Osteoblast (primary cell): ENCODE measurements around the gene RALBP1. TPM values are rescaled to one million over a fixed set of nuclear protein-coding genes. Genes with fewer than 3 reads are reported as not detected.

ENCODE experiments used
- DNase-seq: peaks from one replicate; pipeline ENCODE4 v3.0.0; 2011; ENCODE audit warnings: low spot score, mixed read lengths; ENCODE audit not compliant: insufficient read length; ENCODE audit errors: missing footprints
- H2AFZ ChIP-seq: 2 replicates; pipeline ENCODE4 v1.6.0; 2011; ENCODE audit warnings: mild to moderate bottlenecking, low read length
- H3K27ac ChIP-seq: 2 replicates; pipeline ENCODE4 v1.5.1; 2011; ENCODE audit warnings: mild to moderate bottlenecking, low read depth, low read length, moderate library complexity
- H3K27me3 ChIP-seq: 2 replicates; pipeline ENCODE4 v1.6.0; 2012; ENCODE audit warnings: mild to moderate bottlenecking, control low read depth, inconsistent platforms, low read length, moderate library complexity; ENCODE audit not compliant: insufficient read depth
- H3K36me3 ChIP-seq: 2 replicates; pipeline ENCODE4 v1.5.1; 2011; ENCODE audit warnings: mild to moderate bottlenecking, low read length, control low read depth, moderate library complexity; ENCODE audit not compliant: insufficient read depth
- H3K4me1 ChIP-seq: 2 replicates; pipeline ENCODE4 v1.5.1; 2011; ENCODE audit warnings: mild to moderate bottlenecking, low read length, control low read depth, moderate library complexity; ENCODE audit not compliant: insufficient read depth
- H3K4me2 ChIP-seq: 2 replicates; pipeline ENCODE4 v1.6.0; 2011; ENCODE audit warnings: mild to moderate bottlenecking, low read length; ENCODE audit not compliant: insufficient read depth
- H3K4me3 ChIP-seq: fragments of 200-600 bp; sonication (generic); 3 replicates; pipeline ENCODE4 v1.5.1; 2012; ENCODE audit warnings: mild to moderate bottlenecking, low read length, inconsistent platforms; ENCODE audit not compliant: insufficient read depth
- H3K79me2 ChIP-seq: 2 replicates; pipeline ENCODE4 v1.6.0; 2012; ENCODE audit warnings: mild to moderate bottlenecking, low read length, control low read depth, inconsistent platforms; ENCODE audit not compliant: insufficient read depth
- H3K9me3 ChIP-seq: 2 replicates; pipeline ENCODE4 v1.5.1; 2011; ENCODE audit warnings: low read depth, low read length, control low read depth
- H4K20me1 ChIP-seq: 2 replicates; pipeline ENCODE4 v1.6.0; 2012; ENCODE audit warnings: mild to moderate bottlenecking, low read length, control low read depth; ENCODE audit not compliant: insufficient read depth
- CTCF ChIP-seq: IDR thresholded peaks from 2 replicates; pipeline ENCODE4 v1.5.1; 2011; ENCODE audit warnings: mild to moderate bottlenecking, low read depth, low read length, moderate library complexity; ENCODE audit errors: extremely low read depth
- total RNA-seq: library from RNA; depleted of rRNA; stranded (reverse); fragments of >200 nt; gene quantifications from 2 replicates; pipeline ENCODE4 v1.2.3, GENCODE V29; 2012

The RALBP1 gene
- total RNA-seq, 1 donor: 90.8 TPM

DNA sequence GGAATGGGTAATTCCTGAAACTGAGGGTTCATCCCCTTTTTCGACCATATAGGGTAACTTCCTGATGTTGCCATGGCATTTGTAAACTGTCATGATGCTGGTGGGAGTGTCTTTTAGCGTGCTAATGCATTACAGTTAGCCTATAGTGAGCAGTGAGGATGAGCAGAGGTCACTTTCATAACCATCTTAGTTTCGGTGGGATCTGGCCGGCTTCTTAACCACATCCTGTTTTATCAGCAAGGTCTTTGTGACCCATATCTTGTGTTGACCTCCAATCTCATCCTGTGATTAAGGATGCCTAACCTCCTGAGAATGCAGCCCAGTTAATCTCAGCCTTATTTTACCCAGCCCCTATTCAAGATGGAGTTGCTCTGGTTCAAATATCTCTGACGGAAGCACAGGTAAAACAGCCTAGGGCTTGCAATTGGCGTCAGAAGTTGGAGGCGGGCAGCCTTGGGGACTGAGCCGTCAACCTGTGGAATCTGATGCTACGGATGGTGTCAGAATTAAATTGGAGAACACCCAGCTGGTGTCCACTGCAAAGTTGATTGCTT is 19.5 kb downstream of the RALBP1 start:
- H4K20me1 ChIP-seq: peaks cover 16% of the 10 kb centered on the region
- H3K27ac ChIP-seq: no peak overlapping the region
- peaks cover 83% of the 10 kb centered on the region for H3K79me2 ChIP-seq
- H3K4me1 ChIP-seq: peaks cover 4% of the 10 kb centered on the region
- H3K4me2 ChIP-seq: no peak overlapping the region
- no peaks in the 10 kb centered on the region for H3K9me3 ChIP-seq
- H3K4me3 ChIP-seq: no peak overlapping the region
- no peaks in the 10 kb centered on the region for H3K27me3 ChIP-seq
- no peak overlapping the region for H2AFZ ChIP-seq
- no peaks in the 10 kb centered on the region for H3K36me3 ChIP-seq
- TF ChIP-seq CTCF: no peak
- no peak for DNase-seq

DNA sequence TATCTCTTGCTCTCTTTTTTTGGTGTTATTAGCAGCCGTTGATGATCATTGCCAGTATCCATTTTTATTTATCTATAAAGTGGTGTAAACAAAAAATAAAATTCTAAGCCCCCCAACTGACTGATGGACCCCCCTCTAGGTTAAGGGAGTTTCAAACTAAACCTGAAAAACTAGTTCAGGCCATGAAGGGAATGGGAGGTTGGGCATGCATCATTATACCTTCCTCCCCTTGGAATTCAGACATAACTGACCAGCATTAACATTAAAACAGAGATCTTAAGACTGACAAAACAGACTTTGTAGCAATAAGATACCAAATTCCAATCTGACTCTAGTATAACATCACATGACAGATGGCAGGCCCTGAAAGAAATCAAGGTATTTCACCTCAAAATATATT is 20.2 kb downstream of the RALBP1 start:
- H3K27me3 ChIP-seq: no peaks in the 10 kb centered on the region

DNA sequence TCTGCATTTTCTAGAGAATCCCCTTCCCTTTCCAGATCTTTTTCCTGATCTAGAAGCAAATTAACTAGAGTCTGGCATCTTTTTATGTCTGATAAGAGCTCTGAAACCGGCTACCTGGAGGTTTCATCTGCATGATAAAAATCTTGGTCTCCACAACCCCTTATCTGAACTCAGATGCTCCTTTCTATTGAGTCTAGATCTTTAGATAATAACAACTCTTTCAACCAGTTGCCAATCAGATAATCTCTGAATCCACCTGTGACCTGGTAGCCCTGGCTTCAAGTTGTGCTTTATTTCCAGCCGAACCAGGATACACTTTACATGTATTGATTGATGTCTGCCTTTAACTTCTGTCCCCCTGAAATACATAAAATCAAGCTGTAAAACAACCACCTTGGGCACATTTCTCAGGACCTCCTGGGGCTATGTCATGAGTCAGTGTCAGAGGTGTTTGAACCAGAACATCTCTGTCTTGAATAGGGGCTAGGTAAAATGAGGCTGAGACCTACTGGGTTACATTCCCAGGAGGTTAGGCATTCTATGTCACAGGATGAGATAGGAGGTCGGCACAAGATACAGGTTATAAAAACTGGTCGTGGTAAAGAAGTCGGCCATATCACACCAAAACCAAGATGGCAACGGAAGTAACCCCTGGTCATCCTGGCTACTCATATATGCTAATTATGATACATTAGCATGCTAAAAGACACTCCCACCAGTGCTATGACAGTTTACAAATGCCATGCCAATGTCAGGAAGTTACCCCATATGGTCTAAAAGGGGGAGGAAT is 20.8 kb downstream of the RALBP1 start:
- no peak for TF ChIP-seq CTCF
- H3K4me1 ChIP-seq: peaks cover 4% of the 10 kb centered on the region
- peaks cover 84% of the 10 kb centered on the region for H3K79me2 ChIP-seq
- H3K4me2 ChIP-seq: no peak overlapping the region
- no peaks in the 10 kb centered on the region for H3K27me3 ChIP-seq
- no peaks in the 10 kb centered on the region for H3K9me3 ChIP-seq
- no peak for DNase-seq
- H4K20me1 ChIP-seq: peaks cover 18% of the 10 kb centered on the region
- H2AFZ ChIP-seq: no peak overlapping the region
- H3K4me3 ChIP-seq: no peak overlapping the region
- no peaks in the 10 kb centered on the region for H3K36me3 ChIP-seq
- H3K27ac ChIP-seq: no peak overlapping the region

More for the DNA sequence above, 20.2 kb downstream of the RALBP1 start:
- DNase-seq: no peak
- Histone ChIP-seq H3K4me3 (no peak overlapping the region), H3K9me3 (no peaks in the 10 kb centered on the region), H4K20me1 (peaks cover 16% of the 10 kb centered on the region), H2AFZ (no peak overlapping the region), H3K4me1 (peaks cover 4% of the 10 kb centered on the region), H3K36me3 (no peaks in the 10 kb centered on the region), H3K4me2 (no peak overlapping the region), H3K27ac (no peak overlapping the region), H3K79me2 (peaks cover 83% of the 10 kb centered on the region)
- no peak for TF ChIP-seq CTCF

GRCh38 chr18:9506046-9506792 is 30.9 kb downstream of the RALBP1 start:
- no peak for TF ChIP-seq CTCF
- Histone ChIP-seq H3K27me3 (no peaks in the 10 kb centered on the region), H3K4me1 (peaks cover 9% of the 10 kb centered on the region), H3K27ac (no peak overlapping the region), H3K9me3 (no peaks in the 10 kb centered on the region), H3K79me2 (peaks cover 69% of the 10 kb centered on the region), H2AFZ (no peak overlapping the region), H3K4me2 (no peak overlapping the region), H3K36me3 (no peaks in the 10 kb centered on the region), H4K20me1 (peaks cover 5% of the 10 kb centered on the region), H3K4me3 (no peak overlapping the region)
- peak; percentile 36 for DNase-seq
